ENCODE results near the gene ALG2. TPM values are rescaled to one million over a fixed set of nuclear protein-coding genes. Genes with fewer than 3 reads are reported as not detected.

Gene ALG2

GRCh38 chr9:99167694-99168093 lies 54.0 kb downstream of the ALG2 start:
- peaks cover 39% of the 10 kb centered on the region for H3K27me3 ChIP-seq (ENCODE audit: control insufficient read depth, insufficient read depth, low read length)
- H3K36me3 ChIP-seq (ENCODE audit: insufficient read depth, low read length), result no peaks in the 10 kb centered on the region
- no peak overlapping the region for H3K9ac ChIP-seq (ENCODE audit: low read depth, low read length)
- no peaks in the 10 kb centered on the region for H3K9me3 ChIP-seq (replicated peaks; ENCODE audit: low read length)
- no peak overlapping the region for H3K4me3 ChIP-seq (ENCODE audit: low read length)
- H3K4me2 ChIP-seq (ENCODE audit: low read length), result no peak overlapping the region
- H3K4me1 ChIP-seq (ENCODE audit: control insufficient read depth, insufficient read depth, low read length), result no peaks in the 10 kb centered on the region

DNA sequence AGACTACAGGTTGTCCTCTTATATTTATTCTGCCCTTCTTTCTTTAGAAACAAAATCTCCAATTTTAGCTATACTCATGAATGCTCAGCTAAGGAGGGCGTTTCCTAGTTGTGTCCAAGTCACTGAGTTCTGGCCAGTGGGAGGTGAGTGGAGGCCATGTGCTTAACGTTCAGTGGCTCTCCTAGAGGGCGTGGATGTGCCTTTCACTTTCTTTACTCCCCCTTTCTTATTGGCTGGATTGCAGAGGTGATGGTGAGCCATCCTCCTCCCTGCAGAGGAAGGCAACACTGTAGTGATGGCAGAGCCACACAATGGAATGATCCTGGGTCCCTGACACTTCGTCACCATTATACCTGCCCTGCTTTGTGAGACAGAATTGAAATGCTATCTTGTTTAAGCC lies 54.6 kb downstream of the ALG2 start:
- Histone ChIP-seq H3K4me1 (ENCODE audit: control insufficient read depth, insufficient read depth, low read length) (no peaks in the 10 kb centered on the region), H3K4me3 (ENCODE audit: low read length) (no peak overlapping the region), H3K27me3 (ENCODE audit: control insufficient read depth, insufficient read depth, low read length) (peaks cover 33% of the 10 kb centered on the region), H3K9ac (ENCODE audit: low read depth, low read length) (no peak overlapping the region), H3K9me3 (replicated peaks; ENCODE audit: low read length) (no peaks in the 10 kb centered on the region), H3K36me3 (ENCODE audit: insufficient read depth, low read length) (no peaks in the 10 kb centered on the region), H3K4me2 (ENCODE audit: low read length) (no peak overlapping the region)

Small RNAs within 50 kb of the gene (small RNA-seq; reads per million reads assigned to genes)
- not detected for gene RN7SL794P

All from skeletal muscle satellite cell (primary cell).